GM19099 (cell line): ENCODE data around the gene MED14.
A peak's percentile ranks its signal among the peaks of the same experiment; 100 is the strongest.

ENCODE experiments used
- POLR2A ChIP-seq: IDR thresholded peaks from 3 replicates; pipeline ENCODE4 v1.6.1; 2011; ENCODE audit warnings: low read depth; ENCODE audit not compliant: insufficient read length; ENCODE audit errors: extremely low read depth

MED14 gene

GRCh38 chrX:40698851-40699250 lies 36.5 kb downstream of the MED14 start:
- TF ChIP-seq POLR2A: no peak

- no peak for TF ChIP-seq POLR2A
Observed at GRCh38 chrX:40694802-40695201, 40.5 kb downstream of the MED14 start.

GRCh38 chrX:40688929-40689328 lies 46.4 kb downstream of the MED14 start:
- no peak for TF ChIP-seq POLR2A

GRCh38 chrX:40687169-40687568 lies 48.2 kb downstream of the MED14 start:
- no peak for TF ChIP-seq POLR2A

GRCh38 chrX:40685362-40685918 lies 49.9 kb downstream of the MED14 start:
- TF ChIP-seq POLR2A: no peak

GRCh38 chrX:40684092-40684491 lies 51.2 kb downstream of the MED14 start:
- TF ChIP-seq POLR2A: no peak

- no peak for TF ChIP-seq POLR2A
Observed at GRCh38 chrX:40683245-40683644, 52.1 kb downstream of the MED14 start.

GRCh38 chrX:40671126-40671525 lies 64.2 kb downstream of the MED14 start:
- no peak for TF ChIP-seq POLR2A

- TF ChIP-seq POLR2A: no peak
Observed at GRCh38 chrX:40663880-40664630, 71.3 kb downstream of the MED14 start.

GRCh38 chrX:40663078-40663740 lies 72.1 kb downstream of the MED14 start:
- no peak for TF ChIP-seq POLR2A

GRCh38 chrX:40661489-40661888 lies 73.9 kb downstream of the MED14 start:
- TF ChIP-seq POLR2A: no peak

- no peak for TF ChIP-seq POLR2A
Observed at GRCh38 chrX:40660381-40660780, 75.0 kb downstream of the MED14 start.

- TF ChIP-seq POLR2A: no peak
Observed at GRCh38 chrX:40653535-40653934, 81.8 kb downstream of the MED14 start.

- no peak for TF ChIP-seq POLR2A
Observed at GRCh38 chrX:40652664-40653063, 82.7 kb downstream of the MED14 start.

GRCh38 chrX:40651620-40652223 lies 83.6 kb downstream of the MED14 start:
- no peak for TF ChIP-seq POLR2A

GRCh38 chrX:40647307-40648197 lies 87.8 kb downstream of the MED14 start, which contains the start of gene CXorf38:
Gene CXorf38 (minus strand): TSS chrX:40647561. CDS start chrX:40647520, 41 bp downstream.
- TF ChIP-seq POLR2A: peak; percentile 81
